Fibroblast of lung (primary cell): ENCODE data around the gene ASAP2.

Experiments
- CTCF ChIP-seq, 2 donors: IDR thresholded peaks in 1 of 2; conservative IDR thresholded peaks in 1 of 2; 1 replicate in 1 of 2; 2 replicates in 1 of 2; pipeline ENCODE4 v1.5.1; 2011 to 2012; ENCODE audit warnings: low read length in 2 of 2, control low read depth in 1 of 2, inconsistent platforms in 1 of 2, low read depth in 1 of 2, mild to moderate bottlenecking in 1 of 2
- EZH2 ChIP-seq: IDR thresholded peaks from 2 replicates; pipeline ENCODE4 v1.5.1; 2012; ENCODE audit warnings: low read length, control low read depth, mild to moderate bottlenecking; ENCODE audit errors: missing control alignments

DNA sequence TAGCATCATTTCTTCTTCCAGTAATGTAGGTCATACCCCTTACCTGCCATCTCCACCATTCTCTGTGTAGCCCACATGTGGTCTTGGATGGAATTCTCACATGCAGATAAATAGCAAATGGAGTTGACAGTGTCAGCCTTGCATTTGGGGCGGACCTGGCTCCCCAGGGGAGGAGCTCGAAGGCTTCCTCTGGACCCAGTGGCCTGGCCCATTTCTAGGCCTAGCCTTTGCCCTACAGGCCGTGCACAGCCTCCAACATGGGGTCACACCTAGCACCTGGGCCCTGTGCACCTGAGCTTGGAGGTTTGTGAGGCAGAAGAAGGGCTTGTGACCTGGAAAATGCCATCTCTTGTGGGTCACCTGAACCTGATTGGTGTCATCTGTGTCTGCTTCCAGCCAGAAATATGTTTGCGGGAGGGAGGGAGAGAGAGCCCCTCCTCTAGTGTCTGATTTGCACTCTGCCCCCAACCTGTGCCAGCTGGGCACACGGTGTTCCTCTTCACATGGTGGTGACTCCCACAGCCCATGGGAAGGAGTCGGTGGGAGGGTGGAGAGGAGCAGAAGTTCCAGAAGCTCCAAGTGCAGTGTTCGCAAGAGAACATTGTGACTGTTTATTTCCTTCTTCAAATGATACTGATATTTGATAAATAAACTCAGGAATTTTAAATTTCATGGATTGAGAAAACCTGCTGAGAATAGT, 183.7 kb downstream of the ASAP2 start:
- TF ChIP-seq CTCF (conservative IDR thresholded peaks at IDR 0.05 in 1 of 2, IDR thresholded peaks at IDR 0.05 in 1 of 2; ENCODE audit: low read depth in 1 of 2, low read length in 2 of 2), result no peak
- no peak for TF ChIP-seq EZH2
